GM12875 (cell line): ENCODE data around the gene TRPM5.

Experiments used
- H3K4me3 ChIP-seq: one replicate; pipeline ENCODE4 v1.5.1; 2011; ENCODE audit warnings: low read depth, low read length, control low read depth
- TF ChIP-seq, protein P1 (sequence below): IDR thresholded peaks from 2 replicates; pipeline ENCODE4 v1.5.1; 2011; ENCODE audit warnings: low read depth, mild to moderate bottlenecking, control low read depth, inconsistent platforms, low read length, moderate library complexity, borderline replicate concordance; ENCODE audit not compliant: insufficient read depth

Gene TRPM5

DNA sequence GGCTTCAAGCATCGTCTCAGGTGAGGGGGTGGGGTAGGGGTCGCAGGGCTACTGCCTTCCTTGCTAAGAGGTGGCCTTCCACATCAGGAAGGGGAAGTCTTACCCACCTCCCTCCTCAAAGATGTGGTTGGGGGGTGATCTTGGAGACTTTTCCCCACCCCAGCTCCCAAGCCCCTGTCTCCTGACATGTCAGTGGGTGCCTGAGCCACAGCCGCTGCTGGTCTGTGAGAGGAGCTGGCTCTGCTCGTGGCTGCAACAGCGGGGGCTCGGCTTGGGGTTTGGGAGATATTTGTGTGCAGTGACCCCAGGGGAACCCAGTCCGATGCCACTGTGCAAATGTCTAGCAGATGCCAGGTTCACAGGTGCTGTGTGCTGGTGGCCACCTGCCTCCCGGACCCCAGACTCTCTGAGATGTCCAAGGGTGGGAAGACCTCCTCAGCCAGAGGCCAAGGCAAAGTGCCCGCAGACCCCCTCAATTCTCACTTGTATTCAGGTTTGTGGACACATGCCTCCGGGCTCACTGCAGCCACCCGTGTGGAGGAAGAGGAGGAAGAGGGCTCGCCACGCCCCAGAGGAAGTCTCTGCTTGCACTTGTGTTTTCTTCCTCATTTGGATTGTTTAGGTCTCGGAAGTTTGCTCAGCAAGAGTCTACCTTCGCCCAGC lies 2.4 kb upstream of the TRPM5 start:
- H3K4me3 ChIP-seq, result no peak overlapping the region
- TF ChIP-seq, protein P1, sequence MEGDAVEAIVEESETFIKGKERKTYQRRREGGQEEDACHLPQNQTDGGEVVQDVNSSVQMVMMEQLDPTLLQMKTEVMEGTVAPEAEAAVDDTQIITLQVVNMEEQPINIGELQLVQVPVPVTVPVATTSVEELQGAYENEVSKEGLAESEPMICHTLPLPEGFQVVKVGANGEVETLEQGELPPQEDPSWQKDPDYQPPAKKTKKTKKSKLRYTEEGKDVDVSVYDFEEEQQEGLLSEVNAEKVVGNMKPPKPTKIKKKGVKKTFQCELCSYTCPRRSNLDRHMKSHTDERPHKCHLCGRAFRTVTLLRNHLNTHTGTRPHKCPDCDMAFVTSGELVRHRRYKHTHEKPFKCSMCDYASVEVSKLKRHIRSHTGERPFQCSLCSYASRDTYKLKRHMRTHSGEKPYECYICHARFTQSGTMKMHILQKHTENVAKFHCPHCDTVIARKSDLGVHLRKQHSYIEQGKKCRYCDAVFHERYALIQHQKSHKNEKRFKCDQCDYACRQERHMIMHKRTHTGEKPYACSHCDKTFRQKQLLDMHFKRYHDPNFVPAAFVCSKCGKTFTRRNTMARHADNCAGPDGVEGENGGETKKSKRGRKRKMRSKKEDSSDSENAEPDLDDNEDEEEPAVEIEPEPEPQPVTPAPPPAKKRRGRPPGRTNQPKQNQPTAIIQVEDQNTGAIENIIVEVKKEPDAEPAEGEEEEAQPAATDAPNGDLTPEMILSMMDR, result no peak

DNA sequence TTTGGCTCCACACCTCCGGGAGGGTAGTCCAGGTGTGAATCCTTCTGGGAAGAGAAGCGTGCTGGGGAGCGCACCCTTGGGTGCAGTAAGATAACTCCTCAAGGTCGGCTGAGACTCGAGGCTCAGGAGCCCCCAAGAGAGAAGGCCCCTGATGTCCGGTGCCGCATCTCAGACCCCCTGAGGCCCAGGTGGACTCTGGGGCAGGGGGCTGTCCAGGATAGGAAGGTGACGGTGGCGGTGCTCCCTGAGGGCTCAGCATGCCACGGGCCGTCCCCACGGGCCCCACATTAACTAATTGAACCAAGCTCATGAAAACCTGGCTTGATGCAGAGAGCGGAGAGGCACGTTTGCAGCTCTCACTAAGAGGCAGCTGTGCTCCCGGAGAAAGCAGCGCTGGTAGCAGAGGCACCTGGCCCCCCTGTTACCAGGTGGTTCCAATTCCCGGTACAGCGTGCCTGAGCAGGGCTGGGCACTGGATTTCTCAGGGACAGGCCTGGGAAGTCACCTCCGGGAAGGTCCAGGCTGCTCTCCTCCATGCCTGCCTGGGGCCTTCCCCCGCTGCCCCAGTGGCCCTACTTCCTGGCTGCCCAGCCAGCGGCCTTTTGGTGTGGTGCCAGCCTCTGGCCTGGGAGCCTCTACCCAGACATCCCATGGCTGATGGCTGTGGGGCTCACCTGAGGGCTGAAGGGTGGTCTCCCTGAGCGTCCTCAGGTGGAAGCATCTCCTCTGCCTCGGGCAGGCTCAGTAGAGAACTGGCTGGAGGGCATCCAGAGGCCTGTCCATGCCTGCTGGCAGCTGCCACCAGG lies 1.6 kb upstream of the TRPM5 start:
- TF ChIP-seq, protein P1, result no peak
- H3K4me3 ChIP-seq, result no peak overlapping the region

DNA sequence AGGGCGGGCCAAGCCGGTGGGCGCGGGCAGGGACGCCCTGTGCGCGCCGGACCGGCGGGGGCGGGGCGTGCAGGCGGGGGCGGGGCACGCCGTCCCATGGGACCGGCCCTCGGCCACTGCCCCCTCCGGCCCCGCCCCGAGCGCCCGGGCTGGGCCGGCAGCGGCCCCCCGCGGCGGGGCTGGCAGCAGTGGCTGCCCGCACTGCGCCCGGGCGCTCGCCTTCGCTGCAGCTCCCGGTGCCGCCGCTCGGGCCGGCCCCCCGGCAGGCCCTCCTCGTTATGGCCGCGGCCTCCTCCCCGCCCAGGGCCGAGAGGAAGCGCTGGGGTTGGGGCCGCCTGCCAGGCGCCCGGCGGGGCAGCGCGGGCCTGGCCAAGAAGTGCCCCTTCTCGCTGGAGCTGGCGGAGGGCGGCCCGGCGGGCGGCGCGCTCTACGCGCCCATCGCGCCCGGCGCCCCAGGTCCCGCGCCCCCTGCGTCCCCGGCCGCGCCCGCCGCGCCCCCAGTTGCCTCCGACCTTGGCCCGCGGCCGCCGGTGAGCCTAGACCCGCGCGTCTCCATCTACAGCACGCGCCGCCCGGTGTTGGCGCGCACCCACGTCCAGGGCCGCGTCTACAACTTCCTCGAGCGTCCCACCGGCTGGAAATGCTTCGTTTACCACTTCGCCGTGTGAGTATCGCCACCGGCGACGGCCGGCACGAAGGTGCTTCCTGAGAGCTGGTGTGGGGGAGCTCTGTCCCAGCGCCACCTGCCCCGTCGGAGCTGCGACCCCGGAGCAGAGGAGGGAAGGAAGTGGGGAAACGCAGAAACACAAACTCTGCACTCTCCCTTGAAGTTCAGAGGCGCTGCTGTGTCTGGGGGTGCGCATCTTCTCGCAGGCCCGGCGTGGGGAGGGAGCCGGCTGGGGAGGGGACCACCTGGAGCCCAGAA lies 769 bp upstream of the TRPM5 start, which contains the start of gene KCNQ1:
TSS of gene KCNQ1 (plus strand) at position 188 of the 925 bp plus-strand sequence. CDS start at position 279, 91 bp downstream.
- H3K4me3 ChIP-seq, result no peak within 1 kb of the TSS

DNA sequence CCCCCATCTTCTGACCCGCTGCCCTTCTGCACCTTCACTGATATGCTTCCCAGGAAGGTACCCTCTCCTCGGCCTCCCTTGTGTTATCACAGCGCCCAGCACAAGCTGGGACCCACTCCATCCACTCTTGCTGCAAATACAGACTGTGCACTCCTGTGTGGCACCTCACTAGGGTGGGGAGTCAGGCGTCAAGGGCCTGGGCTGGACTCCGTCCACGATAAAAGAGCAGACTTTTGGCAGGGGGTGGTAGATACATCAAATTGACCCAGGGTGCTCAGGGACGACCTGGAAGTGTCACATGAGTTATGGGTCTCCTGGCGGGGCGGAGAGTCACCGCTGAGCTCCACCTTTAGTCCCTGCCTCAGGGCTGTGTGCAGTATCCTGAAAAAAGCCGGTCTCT lies 908 bp downstream of the TRPM5 start:
- no peak overlapping the region for H3K4me3 ChIP-seq
- TF ChIP-seq, protein P1, result no peak

More for the DNA sequence above, 769 bp upstream of the TRPM5 start, which contains the start of gene KCNQ1:
- TF ChIP-seq, protein P1, result no peak

DNA sequence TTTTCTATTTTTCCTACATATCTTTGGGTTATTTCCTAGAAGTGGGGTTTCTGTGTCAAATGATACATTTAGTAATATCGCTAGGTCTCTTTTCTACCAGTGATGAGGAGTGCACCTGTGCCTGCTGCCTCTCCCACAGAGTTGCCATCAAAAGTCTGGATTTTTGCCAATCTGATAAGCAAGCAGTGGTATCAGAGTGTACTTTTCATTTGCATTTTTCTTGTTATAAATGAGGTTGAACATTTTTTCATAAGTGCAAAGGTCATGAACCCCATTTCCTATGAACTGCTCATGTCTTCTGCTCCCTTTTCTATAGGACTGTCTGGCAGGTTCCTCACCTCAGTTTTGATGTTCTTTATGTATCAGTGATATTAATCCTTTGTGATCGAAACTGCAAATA lies 1.7 kb downstream of the TRPM5 start:
- TF ChIP-seq, protein P1, result no peak
- H3K4me3 ChIP-seq, result no peak overlapping the region

DNA sequence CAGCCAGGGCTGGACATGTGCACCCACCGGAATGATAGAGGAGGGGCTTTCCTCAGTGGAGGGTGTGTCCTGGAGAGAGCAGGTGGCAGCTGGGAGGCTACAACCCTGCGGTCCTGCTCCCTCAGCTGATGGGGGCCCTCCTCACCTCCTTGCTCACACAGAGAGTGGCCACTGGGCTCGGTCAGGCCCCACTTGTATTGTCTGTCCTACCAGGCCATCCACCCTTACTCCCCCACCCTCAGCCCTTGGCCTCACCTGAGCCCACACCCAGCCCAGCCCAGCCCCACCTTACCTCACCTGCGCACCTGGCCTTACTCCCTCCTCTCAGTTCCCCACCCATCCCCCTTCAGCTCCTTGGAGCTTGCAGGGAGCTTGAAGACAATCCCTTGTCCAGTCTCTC lies 3.1 kb downstream of the TRPM5 start:
- H3K4me3 ChIP-seq, result no peak overlapping the region
- TF ChIP-seq, protein P1, result no peak
